Peyer's patch (tissue), 4 donors: ENCODE data around the gene NRG3.

ENCODE experiments used
- CTCF ChIP-seq, 6 experiments: fragments of 450-650 bp in 4 of 6; fragments of 200-600 bp in 2 of 6; sonication (generic) in 1 of 6; IDR thresholded peaks; one replicate each; pipeline ENCODE4 v1.5.1; 2017 to 2019; ENCODE audit warnings: antibody characterized with exemption in 6 of 6, mild to moderate bottlenecking in 3 of 6, moderate library complexity in 1 of 6
- POLR2A ChIP-seq, 2 donors: fragments of 450-650 bp; IDR thresholded peaks; one replicate each; pipeline ENCODE4 v1.5.1; 2017; ENCODE audit warnings: antibody characterized with exemption in 2 of 2, mild to moderate bottlenecking in 2 of 2, moderate library complexity in 2 of 2

DNA sequence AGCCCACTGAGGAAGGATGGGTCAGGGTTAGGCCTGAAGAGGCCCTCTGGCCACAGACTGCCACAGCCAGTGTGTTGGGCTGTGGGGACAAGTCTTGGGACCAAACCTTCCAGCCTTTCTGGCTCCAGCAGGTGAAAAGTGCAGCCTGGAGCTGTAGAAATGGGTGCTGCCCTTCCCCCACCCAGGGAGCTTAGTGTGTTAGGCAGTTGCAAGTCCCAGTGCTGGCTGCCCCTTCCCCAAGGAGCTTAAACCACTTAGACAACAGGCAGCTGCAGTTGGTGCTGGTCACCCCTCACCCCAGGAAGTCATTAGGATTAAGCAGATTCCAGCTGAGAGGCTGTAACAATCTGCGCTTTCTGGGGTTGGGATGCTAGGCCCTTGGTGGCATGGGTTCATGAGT is 563.3 kb downstream of the NRG3 start:
- TF ChIP-seq CTCF (IDR thresholded peaks at IDR 0.05), result no peak
- no peak for TF ChIP-seq POLR2A (IDR thresholded peaks at IDR 0.05)
